ENCODE data around the gene CTNNA3.

The CTNNA3 gene

GRCh38 chr10:67599597-67599996 lies 96.4 kb downstream of the CTNNA3 start:
- H3K4me3 ChIP-seq (ENCODE audit: severe bottlenecking): no peak overlapping the region
- no peaks in the 10 kb centered on the region for H3K27me3 ChIP-seq (ENCODE audit: insufficient read depth, poor library complexity, severe bottlenecking)
- no peak overlapping the region for H3K27ac ChIP-seq (ENCODE audit: poor library complexity, severe bottlenecking)
- DNase-seq (ENCODE audit: low spot score): no peak
- ATAC-seq (ENCODE audit: low read depth): no peak
- peaks cover 2% of the 10 kb centered on the region for H3K4me1 ChIP-seq (ENCODE audit: insufficient read depth, poor library complexity, severe bottlenecking)
- H3K9me3 ChIP-seq (ENCODE audit: severe bottlenecking): no peaks in the 10 kb centered on the region
- no peaks in the 10 kb centered on the region for H3K36me3 ChIP-seq (ENCODE audit: low read depth)
- TF ChIP-seq CTCF (IDR thresholded peaks at IDR 0.05; ENCODE audit: poor library complexity, severe bottlenecking): no peak

DNA sequence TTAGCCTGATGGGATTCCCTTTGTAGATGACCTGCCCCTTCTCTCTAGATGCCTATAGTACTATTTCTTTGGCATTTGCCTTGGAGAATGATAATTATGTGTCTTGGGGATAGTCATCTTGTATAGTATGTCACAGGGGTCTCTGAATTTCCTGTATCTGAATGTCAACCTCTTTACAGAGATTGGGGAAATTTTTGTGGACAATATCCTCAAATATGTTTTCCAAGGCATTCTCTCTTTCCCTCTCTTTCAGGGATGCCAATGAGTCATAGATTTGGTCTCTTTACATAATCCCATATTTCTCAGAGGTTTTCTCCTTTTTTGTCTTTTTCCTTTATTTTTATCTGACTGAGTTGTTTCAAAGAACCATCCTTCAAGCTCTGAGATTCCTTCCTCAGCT lies 99.4 kb downstream of the CTNNA3 start:
- Histone ChIP-seq H3K27me3 (ENCODE audit: insufficient read depth, poor library complexity, severe bottlenecking) (no peaks in the 10 kb centered on the region), H3K9me3 (ENCODE audit: severe bottlenecking) (no peaks in the 10 kb centered on the region), H3K4me1 (ENCODE audit: insufficient read depth, poor library complexity, severe bottlenecking) (no peaks in the 10 kb centered on the region), H3K36me3 (ENCODE audit: low read depth) (no peaks in the 10 kb centered on the region), H3K4me3 (ENCODE audit: severe bottlenecking) (no peak overlapping the region), H3K27ac (ENCODE audit: poor library complexity, severe bottlenecking) (no peak overlapping the region)
- no peak for ATAC-seq (ENCODE audit: low read depth)
- no peak for TF ChIP-seq CTCF (IDR thresholded peaks at IDR 0.05; ENCODE audit: poor library complexity, severe bottlenecking)
- DNase-seq (ENCODE audit: low spot score): no peak

GRCh38 chr10:67587771-67588170 lies 108.2 kb downstream of the CTNNA3 start:
- Histone ChIP-seq H3K4me1 (ENCODE audit: insufficient read depth, poor library complexity, severe bottlenecking) (no peaks in the 10 kb centered on the region), H3K4me3 (ENCODE audit: severe bottlenecking) (no peak overlapping the region), H3K27ac (ENCODE audit: poor library complexity, severe bottlenecking) (no peak overlapping the region), H3K36me3 (ENCODE audit: low read depth) (no peaks in the 10 kb centered on the region), H3K9me3 (ENCODE audit: severe bottlenecking) (no peaks in the 10 kb centered on the region), H3K27me3 (ENCODE audit: insufficient read depth, poor library complexity, severe bottlenecking) (no peaks in the 10 kb centered on the region)
- DNase-seq (ENCODE audit: low spot score) (no peak), ATAC-seq (ENCODE audit: low read depth) (no peak)
- TF ChIP-seq CTCF (IDR thresholded peaks at IDR 0.05; ENCODE audit: poor library complexity, severe bottlenecking): no peak

GRCh38 chr10:67575532-67575931 lies 120.5 kb downstream of the CTNNA3 start:
- TF ChIP-seq CTCF (IDR thresholded peaks at IDR 0.05; ENCODE audit: poor library complexity, severe bottlenecking): no peak
- no peaks in the 10 kb centered on the region for H3K9me3 ChIP-seq (ENCODE audit: severe bottlenecking)
- no peak overlapping the region for H3K4me3 ChIP-seq (ENCODE audit: severe bottlenecking)
- H3K27me3 ChIP-seq (ENCODE audit: insufficient read depth, poor library complexity, severe bottlenecking): no peaks in the 10 kb centered on the region
- ATAC-seq (ENCODE audit: low read depth): no peak
- H3K27ac ChIP-seq (ENCODE audit: poor library complexity, severe bottlenecking): no peak overlapping the region
- no peak for DNase-seq (ENCODE audit: low spot score)
- no peaks in the 10 kb centered on the region for H3K4me1 ChIP-seq (ENCODE audit: insufficient read depth, poor library complexity, severe bottlenecking)
- H3K36me3 ChIP-seq (ENCODE audit: low read depth): no peaks in the 10 kb centered on the region

GRCh38 chr10:67573484-67573883 lies 122.5 kb downstream of the CTNNA3 start:
- ATAC-seq (ENCODE audit: low read depth): no peak
- no peaks in the 10 kb centered on the region for H3K9me3 ChIP-seq (ENCODE audit: severe bottlenecking)
- no peak for TF ChIP-seq CTCF (IDR thresholded peaks at IDR 0.05; ENCODE audit: poor library complexity, severe bottlenecking)
- H3K4me1 ChIP-seq (ENCODE audit: insufficient read depth, poor library complexity, severe bottlenecking): no peaks in the 10 kb centered on the region
- DNase-seq (ENCODE audit: low spot score): no peak
- no peaks in the 10 kb centered on the region for H3K36me3 ChIP-seq (ENCODE audit: low read depth)
- no peak overlapping the region for H3K4me3 ChIP-seq (ENCODE audit: severe bottlenecking)
- H3K27me3 ChIP-seq (ENCODE audit: insufficient read depth, poor library complexity, severe bottlenecking): no peaks in the 10 kb centered on the region
- H3K27ac ChIP-seq (ENCODE audit: poor library complexity, severe bottlenecking): no peak overlapping the region
